Coronary artery (tissue), 2 donors: ENCODE measurements around the gene CDK14.

Experiments used
- DNase-seq: peaks from one replicate; pipeline ENCODE4 v3.0.0-alpha.2; 2017; ENCODE audit warnings: low spot score
- H3K27ac ChIP-seq, 2 donors: fragments of 200-600 bp; sonication (generic); one replicate each; pipeline ENCODE4 v1.5.1; 2016 to 2019
- H3K4me3 ChIP-seq: fragments of 200-600 bp; sonication (generic); 2 replicates; pipeline ENCODE4 v1.5.1; 2016; ENCODE audit warnings: mild to moderate bottlenecking, moderate library complexity
- CTCF ChIP-seq: fragments of 200-600 bp; sonication (generic); IDR thresholded peaks from one replicate; pipeline ENCODE4 v1.5.1; 2019; ENCODE audit warnings: antibody characterized with exemption

The CDK14 gene

GRCh38 chr7:90569368-90569767 lies 26.8 kb upstream of the CDK14 start:
- DNase-seq: no peak
- H3K27ac ChIP-seq: no peak overlapping the region
- no peak for TF ChIP-seq CTCF

DNA sequence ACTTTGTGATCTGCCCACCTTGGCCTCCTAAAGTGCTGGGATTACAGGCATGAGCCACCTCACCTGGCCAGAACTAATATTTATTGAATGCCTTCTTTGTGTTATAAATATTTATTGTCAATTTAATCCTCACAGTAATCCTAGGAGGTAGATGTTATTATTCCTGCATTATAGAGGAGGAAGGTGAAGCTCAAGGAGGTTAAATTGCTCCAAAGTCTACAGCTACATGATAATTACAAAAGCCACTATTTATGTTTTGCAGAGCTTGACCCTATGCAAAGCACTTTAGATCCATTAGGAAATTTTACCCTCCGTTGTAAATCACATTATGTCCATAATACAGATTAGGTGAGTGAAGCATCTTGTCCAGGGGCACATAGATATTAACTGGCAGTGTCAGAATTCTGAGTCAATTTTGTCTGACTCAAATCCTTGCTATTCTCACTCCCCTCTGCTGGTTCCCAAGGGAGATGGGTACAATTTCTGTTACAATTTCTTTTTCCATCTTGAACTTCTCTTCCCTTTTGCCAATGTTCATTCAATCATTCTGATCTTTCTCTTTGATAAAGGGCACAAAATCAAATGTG lies 25.7 kb upstream of the CDK14 start:
- Histone ChIP-seq H3K27ac (no peak overlapping the region), H3K4me3 (no peak overlapping the region)
- TF ChIP-seq CTCF: no peak
- no peak for DNase-seq

More at GRCh38 chr7:90569368-90569767, 26.8 kb upstream of the CDK14 start:
- H3K4me3 ChIP-seq: no peak overlapping the region

DNA sequence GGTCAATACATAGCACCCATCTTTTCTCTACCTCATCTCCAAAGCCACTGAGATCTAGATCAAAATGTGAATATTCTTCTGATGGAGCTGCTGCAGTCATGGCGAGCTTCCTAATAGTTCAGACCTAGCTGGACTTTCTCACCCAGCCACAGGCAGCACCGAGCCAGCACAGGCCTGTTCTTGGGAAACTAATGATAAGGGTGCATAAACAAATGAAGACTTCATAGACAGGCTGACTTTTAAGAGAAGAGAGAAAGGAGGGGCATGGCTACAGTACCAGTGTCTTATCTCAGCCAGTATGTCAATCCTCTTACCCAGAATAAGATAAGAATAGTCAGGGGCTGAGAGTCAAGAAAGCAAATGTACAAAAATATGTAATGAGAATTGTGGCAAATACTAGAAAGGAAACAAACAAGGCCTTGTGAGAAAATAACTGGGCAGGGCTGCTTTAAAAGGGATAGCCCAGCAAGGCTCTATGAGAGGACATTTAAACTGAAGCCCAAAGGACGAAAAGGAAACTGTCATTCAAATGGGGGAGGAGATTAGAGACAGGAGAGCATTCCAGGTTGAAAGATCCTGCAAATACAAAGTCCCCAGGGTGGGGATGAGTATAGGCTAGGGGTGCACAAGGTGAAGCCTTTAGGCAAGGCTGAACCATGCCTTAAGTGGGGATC lies 21.8 kb upstream of the CDK14 start:
- no peak for DNase-seq
- no peak for TF ChIP-seq CTCF
- Histone ChIP-seq H3K4me3 (no peak overlapping the region), H3K27ac (no peak overlapping the region)

- TF ChIP-seq CTCF: no peak
- no peak for DNase-seq
- Histone ChIP-seq H3K4me3 (no peak overlapping the region), H3K27ac (no peak overlapping the region)
Measured at GRCh38 chr7:90574820-90575187, 21.3 kb upstream of the CDK14 start.

DNA sequence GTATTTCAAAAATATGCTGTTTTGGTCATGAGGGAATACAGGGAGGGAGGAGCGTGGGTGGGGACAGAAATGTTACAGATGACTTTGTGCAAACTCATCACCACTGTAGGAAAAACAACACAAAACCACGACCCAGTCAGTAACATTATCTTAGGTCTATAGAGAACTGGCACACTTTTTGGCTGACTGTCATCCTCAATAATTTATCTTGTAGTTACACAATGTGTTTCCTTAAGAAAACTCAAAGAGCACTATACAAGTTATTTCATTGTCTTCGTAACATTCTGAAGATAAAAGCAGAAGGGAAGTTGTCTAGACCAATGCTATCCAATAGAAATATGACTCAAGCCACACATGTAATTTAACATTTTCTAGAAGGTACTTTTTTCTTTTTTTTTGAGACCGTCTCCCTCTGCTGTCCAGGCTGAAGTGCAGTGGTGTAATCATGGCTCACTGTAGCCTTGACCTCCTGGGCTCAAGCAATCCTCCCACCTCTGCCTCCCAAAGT lies 16.9 kb upstream of the CDK14 start:
- no peak for DNase-seq
- Histone ChIP-seq H3K4me3 (no peak overlapping the region), H3K27ac (no peak overlapping the region)
- no peak for TF ChIP-seq CTCF

- DNase-seq: no peak
- Histone ChIP-seq H3K4me3 (no peak overlapping the region), H3K27ac (no peak overlapping the region)
- no peak for TF ChIP-seq CTCF
Measured at GRCh38 chr7:90580051-90580450, 16.1 kb upstream of the CDK14 start.

- Histone ChIP-seq H3K27ac (no peak overlapping the region), H3K4me3 (no peak overlapping the region)
- DNase-seq: no peak
- TF ChIP-seq CTCF: no peak
Measured at GRCh38 chr7:90582164-90582563, 14.0 kb upstream of the CDK14 start.
